Tibial artery (tissue), 4 donors: ENCODE data around the gene SPATA20.

Experiments used
- DNase-seq, 2 donors: peaks; one replicate each; pipeline ENCODE4 v3.0.0-alpha.2; 2019
- H3K27ac ChIP-seq, 2 donors: fragments of 200-600 bp; sonication (generic) in 1 of 2; 1 replicate in 1 of 2; 2 replicates in 1 of 2; pipeline ENCODE4 v1.5.1; 2018 to 2019; ENCODE audit warnings: mild to moderate bottlenecking in 1 of 2
- H3K27me3 ChIP-seq, 2 donors: fragments of 200-600 bp; sonication (generic) in 1 of 2; one replicate each; pipeline versions ENCODE4 v1.5.1 to v1.6.0; 2016 to 2019
- H3K36me3 ChIP-seq, 3 donors: fragments of 200-600 bp; sonication (generic) in 2 of 3; one replicate each; pipeline ENCODE4 v1.5.1; 2016 to 2019; ENCODE audit warnings: mild to moderate bottlenecking in 2 of 3
- H3K4me1 ChIP-seq, 4 donors: fragments of 200-600 bp; sonication (generic) in 2 of 4; 1 replicate in 3 of 4; 2 replicates in 1 of 4; pipeline ENCODE4 v1.5.1; 2016 to 2019
- H3K4me3 ChIP-seq, 2 donors: fragments of 200-600 bp; sonication (generic) in 1 of 2; 1 replicate in 1 of 2; 2 replicates in 1 of 2; pipeline ENCODE4 v1.5.1; 2018 to 2019; ENCODE audit warnings: mild to moderate bottlenecking in 2 of 2
- H3K9me3 ChIP-seq, 3 donors: fragments of 200-600 bp; sonication (generic) in 1 of 3; one replicate each; pipeline ENCODE4 v1.5.1; 2016 to 2019
- intact Hi-C: fragments of 100-400 bp; cut with DNase I; formaldehyde crosslinking; loops from one replicate; pipeline ENCODE4 v1.15.0; 2023; ENCODE audit warnings: low total_unique reads
- TF ChIP-seq, protein P1 (sequence below), 2 experiments: fragments of 200-600 bp in 1 of 2; fragments of 450-650 bp in 1 of 2; IDR thresholded peaks; one replicate each; pipeline ENCODE4 v1.5.1; 2017 to 2019; ENCODE audit warnings: antibody characterized with exemption in 2 of 2, mild to moderate bottlenecking in 1 of 2, moderate library complexity in 1 of 2

Gene SPATA20

GRCh38 chr17:50599606-50600005, 52.6 kb downstream of the SPATA20 start:
- Histone ChIP-seq H3K4me1 (peaks cover 0 to 8% (median 4%) of the 10 kb centered on the region in 4 donors), H3K36me3 (no peaks in the 10 kb centered on the region), H3K27ac (no peak overlapping the region), H3K4me3 (no peak overlapping the region), H3K9me3 (no peaks in the 10 kb centered on the region), H3K27me3 (peaks cover 0 to 6% of the 10 kb centered on the region in 2 donors)
- TF ChIP-seq, protein P1, sequence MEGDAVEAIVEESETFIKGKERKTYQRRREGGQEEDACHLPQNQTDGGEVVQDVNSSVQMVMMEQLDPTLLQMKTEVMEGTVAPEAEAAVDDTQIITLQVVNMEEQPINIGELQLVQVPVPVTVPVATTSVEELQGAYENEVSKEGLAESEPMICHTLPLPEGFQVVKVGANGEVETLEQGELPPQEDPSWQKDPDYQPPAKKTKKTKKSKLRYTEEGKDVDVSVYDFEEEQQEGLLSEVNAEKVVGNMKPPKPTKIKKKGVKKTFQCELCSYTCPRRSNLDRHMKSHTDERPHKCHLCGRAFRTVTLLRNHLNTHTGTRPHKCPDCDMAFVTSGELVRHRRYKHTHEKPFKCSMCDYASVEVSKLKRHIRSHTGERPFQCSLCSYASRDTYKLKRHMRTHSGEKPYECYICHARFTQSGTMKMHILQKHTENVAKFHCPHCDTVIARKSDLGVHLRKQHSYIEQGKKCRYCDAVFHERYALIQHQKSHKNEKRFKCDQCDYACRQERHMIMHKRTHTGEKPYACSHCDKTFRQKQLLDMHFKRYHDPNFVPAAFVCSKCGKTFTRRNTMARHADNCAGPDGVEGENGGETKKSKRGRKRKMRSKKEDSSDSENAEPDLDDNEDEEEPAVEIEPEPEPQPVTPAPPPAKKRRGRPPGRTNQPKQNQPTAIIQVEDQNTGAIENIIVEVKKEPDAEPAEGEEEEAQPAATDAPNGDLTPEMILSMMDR (IDR thresholded peaks at IDR 0.05) = no peak
- no peak for DNase-seq
- intact Hi-C loops = no loop called here

- TF ChIP-seq, protein P1 (IDR thresholded peaks at IDR 0.05) = no peak
- H3K9me3 ChIP-seq = no peaks in the 10 kb centered on the region
- H3K27ac ChIP-seq = no peak overlapping the region
- no peak for DNase-seq
- no peak overlapping the region for H3K4me3 ChIP-seq
- peaks cover 0 to 12% (median 8%) of the 10 kb centered on the region in 4 donors for H3K4me1 ChIP-seq
- intact Hi-C loops = no loop called here
- peaks cover 0 to 14% of the 10 kb centered on the region in 2 donors for H3K27me3 ChIP-seq
- no peaks in the 10 kb centered on the region for H3K36me3 ChIP-seq
Measured at GRCh38 chr17:50601823-50602375, 54.9 kb downstream of the SPATA20 start.

DNA sequence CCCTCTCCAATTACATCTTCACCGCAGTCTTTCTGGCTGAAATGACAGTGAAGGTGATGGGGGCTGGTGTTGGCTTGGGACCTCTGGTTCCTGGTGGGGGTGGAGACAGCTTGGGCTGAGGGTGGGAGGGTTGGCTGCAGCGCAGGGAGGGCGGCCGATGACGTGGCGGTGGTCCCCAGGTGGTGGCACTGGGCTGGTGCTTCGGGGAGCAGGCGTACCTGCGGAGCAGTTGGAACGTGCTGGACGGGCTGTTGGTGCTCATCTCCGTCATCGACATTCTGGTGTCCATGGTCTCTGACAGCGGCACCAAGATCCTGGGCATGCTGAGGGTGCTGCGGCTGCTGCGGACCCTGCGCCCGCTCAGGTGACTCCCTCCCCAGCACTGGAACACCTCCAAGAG, 55.9 kb downstream of the SPATA20 start:
- H3K27me3 ChIP-seq = peaks cover 0 to 14% of the 10 kb centered on the region in 2 donors
- H3K4me1 ChIP-seq = peaks cover 0 to 12% (median 8%) of the 10 kb centered on the region in 4 donors
- H3K9me3 ChIP-seq = no peaks in the 10 kb centered on the region
- H3K4me3 ChIP-seq = no peak overlapping the region
- TF ChIP-seq, protein P1 (IDR thresholded peaks at IDR 0.05) = no peak
- no peaks in the 10 kb centered on the region for H3K36me3 ChIP-seq
- no peak for DNase-seq
- no peak overlapping the region for H3K27ac ChIP-seq
- intact Hi-C loops = no loop called here

DNA sequence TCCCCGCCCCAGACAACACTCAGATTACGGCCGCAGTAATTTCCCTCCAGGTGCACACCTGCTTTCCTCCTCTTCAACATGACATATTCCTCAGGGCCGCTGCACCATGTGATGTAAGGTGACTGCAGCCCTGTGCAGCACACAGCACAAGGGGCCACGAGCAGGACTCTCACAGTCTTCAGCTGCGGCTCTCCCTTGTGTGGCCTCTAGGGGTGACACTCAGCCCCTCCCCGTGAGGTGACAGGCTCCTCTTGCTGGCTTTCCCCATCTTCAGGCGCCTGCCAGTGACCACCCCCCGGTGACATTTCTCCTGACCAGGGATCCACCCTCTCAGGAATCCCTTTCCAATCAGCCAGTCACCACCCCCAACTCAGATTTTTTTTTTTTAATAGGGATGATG, 56.4 kb downstream of the SPATA20 start:
- peaks cover 0 to 12% (median 8%) of the 10 kb centered on the region in 4 donors for H3K4me1 ChIP-seq
- H3K9me3 ChIP-seq = no peaks in the 10 kb centered on the region
- H3K36me3 ChIP-seq = no peaks in the 10 kb centered on the region
- no peak for DNase-seq
- no peak overlapping the region for H3K4me3 ChIP-seq
- intact Hi-C loops = no loop called here
- peaks cover 0 to 16% of the 10 kb centered on the region in 2 donors for H3K27me3 ChIP-seq
- H3K27ac ChIP-seq = no peak overlapping the region
- TF ChIP-seq, protein P1 (IDR thresholded peaks at IDR 0.05) = no peak

GRCh38 chr17:50604513-50604912, 57.5 kb downstream of the SPATA20 start:
- DNase-seq = no peak
- intact Hi-C loops = no loop called here

More at GRCh38 chr17:50604513-50604912, 57.5 kb downstream of the SPATA20 start:
- Histone ChIP-seq H3K4me1 (peaks cover 0 to 12% (median 8%) of the 10 kb centered on the region in 4 donors), H3K27me3 (peaks cover 0 to 20% of the 10 kb centered on the region in 2 donors), H3K9me3 (no peaks in the 10 kb centered on the region), H3K4me3 (no peak overlapping the region), H3K36me3 (no peaks in the 10 kb centered on the region), H3K27ac (no peak overlapping the region)
- TF ChIP-seq, protein P1 (IDR thresholded peaks at IDR 0.05) = no peak
